VCaP (cell line): ENCODE data around the gene CEACAM19.
"Not testable (repeated sequence)": the region's sequence is repeated elsewhere in the genome, so short reads cannot be mapped to it uniquely, and the experiment has no call there.

Experiments
- H3K27ac ChIP-seq: fragments of 450-650 bp; 2 replicates; pipeline ENCODE4 v1.5.1; 2017
- TF ChIP-seq, protein P1 (sequence below): fragments of 450-650 bp; conservative IDR thresholded peaks from 2 replicates; pipeline ENCODE4 v1.5.1; 2017; ENCODE audit warnings: mild to moderate bottlenecking, moderate library complexity

Gene CEACAM19

DNA sequence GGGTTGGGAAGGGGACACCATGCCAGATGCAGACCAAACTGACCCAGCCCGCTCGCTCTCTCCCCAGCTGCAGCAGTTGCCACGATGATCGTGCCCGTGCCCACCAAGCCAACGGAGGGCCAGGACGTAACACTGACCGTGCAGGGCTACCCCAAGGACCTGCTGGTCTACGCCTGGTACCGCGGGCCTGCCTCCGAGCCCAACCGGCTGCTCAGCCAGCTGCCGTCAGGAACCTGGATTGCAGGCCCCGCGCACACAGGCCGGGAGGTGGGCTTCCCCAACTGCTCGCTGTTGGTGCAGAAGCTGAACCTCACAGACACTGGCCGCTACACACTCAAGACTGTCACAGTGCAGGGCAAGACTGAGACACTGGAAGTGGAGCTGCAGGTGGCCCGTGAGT, 36.5 kb downstream of the CEACAM19 start:
- TF ChIP-seq, protein P1, sequence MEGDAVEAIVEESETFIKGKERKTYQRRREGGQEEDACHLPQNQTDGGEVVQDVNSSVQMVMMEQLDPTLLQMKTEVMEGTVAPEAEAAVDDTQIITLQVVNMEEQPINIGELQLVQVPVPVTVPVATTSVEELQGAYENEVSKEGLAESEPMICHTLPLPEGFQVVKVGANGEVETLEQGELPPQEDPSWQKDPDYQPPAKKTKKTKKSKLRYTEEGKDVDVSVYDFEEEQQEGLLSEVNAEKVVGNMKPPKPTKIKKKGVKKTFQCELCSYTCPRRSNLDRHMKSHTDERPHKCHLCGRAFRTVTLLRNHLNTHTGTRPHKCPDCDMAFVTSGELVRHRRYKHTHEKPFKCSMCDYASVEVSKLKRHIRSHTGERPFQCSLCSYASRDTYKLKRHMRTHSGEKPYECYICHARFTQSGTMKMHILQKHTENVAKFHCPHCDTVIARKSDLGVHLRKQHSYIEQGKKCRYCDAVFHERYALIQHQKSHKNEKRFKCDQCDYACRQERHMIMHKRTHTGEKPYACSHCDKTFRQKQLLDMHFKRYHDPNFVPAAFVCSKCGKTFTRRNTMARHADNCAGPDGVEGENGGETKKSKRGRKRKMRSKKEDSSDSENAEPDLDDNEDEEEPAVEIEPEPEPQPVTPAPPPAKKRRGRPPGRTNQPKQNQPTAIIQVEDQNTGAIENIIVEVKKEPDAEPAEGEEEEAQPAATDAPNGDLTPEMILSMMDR, result no peak

DNA sequence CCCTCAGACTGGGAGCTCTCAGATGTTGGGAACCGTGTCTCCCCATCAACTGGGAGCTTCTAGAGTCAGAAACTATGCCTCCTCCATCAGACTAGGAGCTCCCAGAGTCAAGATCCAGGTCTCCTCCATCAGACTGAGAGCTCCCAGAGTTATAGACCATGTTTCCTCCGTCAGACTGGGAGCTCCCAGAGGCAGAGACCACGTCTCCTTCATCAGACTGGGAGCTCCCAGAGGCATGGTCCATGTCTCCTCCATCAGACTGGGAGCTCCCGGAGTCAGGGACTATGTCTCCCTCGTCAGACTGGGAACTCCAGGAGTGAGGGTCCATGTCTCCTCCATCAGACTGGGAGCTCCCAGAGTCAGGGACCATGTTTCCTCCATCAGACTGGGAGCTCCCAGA, 37.7 kb downstream of the CEACAM19 start:
- TF ChIP-seq, protein P1, result no peak
- H3K27ac ChIP-seq, result no peak overlapping the region

More for the DNA sequence above, 36.5 kb downstream of the CEACAM19 start:
- H3K27ac ChIP-seq, result no peak overlapping the region

DNA sequence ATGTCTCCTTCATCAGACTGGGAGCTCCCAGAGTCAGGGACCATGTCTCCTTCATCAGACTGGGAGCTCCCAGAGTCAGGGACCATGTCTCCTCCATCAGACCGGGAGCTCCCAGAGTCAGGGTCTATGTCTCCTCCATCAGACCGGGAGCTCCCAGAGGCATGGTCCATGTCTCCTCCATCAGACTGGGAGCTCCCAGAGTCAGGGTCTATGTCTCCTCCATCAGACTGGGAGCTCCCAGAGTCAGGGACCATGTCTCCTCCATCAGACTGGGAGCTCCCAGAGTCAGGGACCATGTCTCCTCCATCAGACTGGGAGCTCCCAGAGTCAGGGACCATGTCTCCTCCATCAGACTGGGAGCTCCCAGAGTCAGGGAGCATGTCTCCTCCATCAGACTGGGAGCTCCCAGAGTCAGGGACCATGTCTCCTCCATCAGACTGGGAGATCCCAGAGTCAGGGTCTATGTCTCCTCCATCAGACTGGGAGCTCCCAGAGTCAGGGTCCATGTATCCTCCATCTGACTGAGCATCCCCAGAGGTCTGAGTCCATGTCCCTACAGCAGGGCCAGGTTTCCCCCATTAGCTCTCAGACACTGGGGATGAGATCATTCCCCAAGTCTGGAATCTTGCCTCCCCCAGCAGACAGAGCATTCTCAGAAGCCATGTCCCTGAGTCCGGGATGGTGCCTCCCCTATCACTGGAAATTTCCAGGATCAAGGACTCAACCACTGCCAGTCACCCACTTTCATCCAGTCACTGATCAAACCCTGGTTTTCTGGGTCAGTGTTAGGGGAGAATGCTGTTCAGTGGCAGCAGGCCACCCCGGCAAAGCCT, 38.4 kb downstream of the CEACAM19 start:
- H3K27ac ChIP-seq, result not testable (repeated sequence)

DNA sequence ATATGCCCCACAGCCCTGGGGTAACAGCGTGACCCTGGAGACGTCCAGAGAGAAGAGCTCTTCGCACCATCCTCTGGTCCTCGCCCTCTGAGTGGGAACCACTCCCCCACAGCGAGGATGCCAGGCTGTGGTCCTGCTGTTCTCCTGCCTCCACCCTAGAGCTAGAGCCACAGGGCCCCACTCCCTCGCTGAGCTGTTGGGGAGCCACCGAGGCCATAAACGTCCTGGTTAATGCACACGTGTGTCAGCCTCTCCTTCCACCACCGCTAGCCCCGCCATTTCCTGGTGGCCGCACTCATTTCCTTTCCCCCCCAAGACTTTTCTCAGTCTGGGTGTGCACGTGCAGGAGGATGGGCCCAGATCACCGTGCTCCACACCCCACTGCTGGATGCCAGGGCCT, 39.2 kb downstream of the CEACAM19 start:
- H3K27ac ChIP-seq, result no peak overlapping the region; the same call in 1 of the 2 replicates
- TF ChIP-seq, protein P1, result no peak

DNA sequence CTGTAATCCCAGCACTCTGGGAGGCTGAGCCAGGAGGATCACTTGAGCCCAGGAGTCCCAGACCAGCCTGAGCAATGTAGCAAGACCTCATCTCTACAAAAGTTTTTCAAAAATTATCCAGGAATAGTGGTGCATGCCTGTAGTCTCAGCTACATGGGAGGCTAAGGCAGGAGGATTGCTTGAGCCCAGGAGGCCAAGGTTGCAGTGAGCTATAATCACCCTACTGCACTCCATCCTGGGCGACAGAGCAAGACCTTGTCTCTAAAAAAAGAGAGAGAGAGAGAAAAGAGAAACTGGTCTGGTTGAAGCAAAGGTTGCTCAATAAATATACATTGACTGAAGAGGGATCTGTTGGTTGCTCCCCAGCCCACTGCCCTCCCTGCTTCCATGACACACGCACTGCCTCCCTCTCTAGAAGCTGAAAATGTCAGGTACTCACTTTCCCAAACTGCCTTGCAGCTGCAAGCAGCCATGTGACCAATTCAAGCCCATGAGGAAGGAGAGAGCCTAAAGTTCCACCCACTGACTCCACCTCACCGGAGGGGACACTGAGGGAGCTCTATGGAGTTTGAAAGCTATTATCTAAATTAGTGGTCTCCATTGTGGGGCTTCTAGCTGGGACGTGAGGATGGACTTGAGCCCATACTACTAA, 41.7 kb downstream of the CEACAM19 start:
- H3K27ac ChIP-seq, result peak overlapping the region; percentile 97; the same call in 1 of the 2 replicates
- TF ChIP-seq, protein P1, result no peak

DNA sequence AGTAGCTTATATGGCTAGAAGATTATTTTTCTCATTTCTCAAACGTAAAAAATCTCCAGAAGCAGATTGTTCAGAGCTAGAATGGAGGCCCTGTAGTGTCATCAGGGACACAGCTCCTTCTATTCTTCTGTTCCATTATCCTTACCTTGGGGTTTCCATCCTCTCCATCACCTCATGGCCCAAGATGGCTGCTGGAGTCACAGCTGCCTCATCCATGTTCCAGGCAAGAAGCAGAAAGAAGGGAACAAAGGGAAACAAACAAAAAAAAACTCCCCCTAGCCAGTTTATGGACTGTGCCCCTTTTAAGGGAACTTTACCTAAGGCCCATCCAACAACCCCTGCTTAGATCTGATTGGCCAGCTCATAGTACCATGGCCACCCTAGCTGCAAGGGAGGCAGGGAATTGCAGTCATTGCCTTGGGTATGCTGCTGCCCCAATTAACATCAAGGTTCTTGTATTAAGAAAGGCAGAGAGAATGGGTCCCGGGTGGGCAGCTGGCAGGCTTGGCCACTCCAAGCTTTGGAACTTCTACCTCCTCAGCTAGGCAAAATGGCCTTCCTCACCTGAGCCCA, 43.4 kb downstream of the CEACAM19 start:
- H3K27ac ChIP-seq, result peak overlapping the region; percentile 97; the same call in 1 of the 2 replicates
- TF ChIP-seq, protein P1, result no peak

DNA sequence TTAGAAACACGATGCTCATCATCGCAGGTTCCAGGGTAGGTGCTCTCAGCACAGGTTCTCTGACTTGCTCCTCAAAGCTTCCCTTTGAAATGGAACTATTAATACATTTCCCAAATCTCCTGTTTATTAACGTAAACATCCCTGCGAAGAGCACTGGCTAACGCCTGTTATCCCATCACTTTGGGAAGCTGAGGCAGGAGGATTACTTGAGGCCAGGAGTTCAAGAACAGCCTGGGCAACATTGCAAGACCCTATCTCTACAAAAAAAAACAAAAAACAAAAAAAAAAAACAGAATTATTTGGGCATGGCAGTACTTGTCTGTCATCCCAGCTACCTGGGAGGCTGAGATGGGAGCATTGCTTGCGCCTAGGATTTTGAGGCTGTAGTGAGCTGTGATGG, 46.3 kb downstream of the CEACAM19 start:
- H3K27ac ChIP-seq, result peak overlapping the region; percentile 97
- TF ChIP-seq, protein P1, result no peak
